Measurements from ENCODE around the gene RBPJL.

The RBPJL gene

DNA sequence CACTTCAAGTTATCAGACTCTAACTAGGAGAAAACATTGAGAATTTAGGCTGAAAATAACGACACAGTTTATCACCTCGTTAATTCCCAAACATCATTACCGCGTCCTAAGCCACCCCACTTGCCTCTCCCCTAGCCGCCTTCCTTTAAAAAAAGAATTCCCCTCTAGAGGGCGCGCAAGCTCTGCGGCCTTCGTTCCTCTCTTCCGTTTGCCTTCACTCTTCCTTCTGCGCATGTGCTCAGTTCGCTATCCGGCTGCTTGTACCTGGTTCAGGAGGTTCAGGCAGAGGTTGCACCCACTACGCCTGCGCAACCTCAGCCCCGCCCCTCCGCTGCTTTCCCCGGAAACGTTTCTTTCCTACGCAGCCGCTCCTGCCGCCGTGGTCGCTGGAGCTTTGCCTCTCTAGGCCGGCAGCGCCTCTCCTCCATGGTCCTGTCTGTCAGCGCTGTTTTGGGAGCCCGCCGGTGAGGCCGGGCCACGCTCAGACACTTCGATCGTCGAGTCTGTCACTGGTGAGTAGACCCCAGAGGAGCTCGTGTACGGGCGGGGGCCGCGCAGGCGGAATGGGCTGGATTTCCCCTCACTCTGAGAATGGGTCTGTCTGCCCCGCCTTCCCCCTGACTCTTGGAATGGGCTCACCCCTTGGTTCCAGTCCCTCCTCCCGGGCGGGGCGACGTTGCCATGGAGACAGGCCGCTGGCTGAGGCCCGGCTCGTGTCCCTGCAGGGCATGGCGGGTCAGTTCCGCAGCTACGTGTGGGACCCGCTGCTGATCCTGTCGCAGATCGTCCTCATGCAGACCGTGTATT, 56.4 kb downstream of the RBPJL start, which contains the start of gene SYS1:
Gene SYS1 (plus strand): TSS at position 353 of the 807 bp plus-strand sequence. CDS start 376 bp downstream, at position 729.
- DNase-seq, result peak; percentile 99

DNA sequence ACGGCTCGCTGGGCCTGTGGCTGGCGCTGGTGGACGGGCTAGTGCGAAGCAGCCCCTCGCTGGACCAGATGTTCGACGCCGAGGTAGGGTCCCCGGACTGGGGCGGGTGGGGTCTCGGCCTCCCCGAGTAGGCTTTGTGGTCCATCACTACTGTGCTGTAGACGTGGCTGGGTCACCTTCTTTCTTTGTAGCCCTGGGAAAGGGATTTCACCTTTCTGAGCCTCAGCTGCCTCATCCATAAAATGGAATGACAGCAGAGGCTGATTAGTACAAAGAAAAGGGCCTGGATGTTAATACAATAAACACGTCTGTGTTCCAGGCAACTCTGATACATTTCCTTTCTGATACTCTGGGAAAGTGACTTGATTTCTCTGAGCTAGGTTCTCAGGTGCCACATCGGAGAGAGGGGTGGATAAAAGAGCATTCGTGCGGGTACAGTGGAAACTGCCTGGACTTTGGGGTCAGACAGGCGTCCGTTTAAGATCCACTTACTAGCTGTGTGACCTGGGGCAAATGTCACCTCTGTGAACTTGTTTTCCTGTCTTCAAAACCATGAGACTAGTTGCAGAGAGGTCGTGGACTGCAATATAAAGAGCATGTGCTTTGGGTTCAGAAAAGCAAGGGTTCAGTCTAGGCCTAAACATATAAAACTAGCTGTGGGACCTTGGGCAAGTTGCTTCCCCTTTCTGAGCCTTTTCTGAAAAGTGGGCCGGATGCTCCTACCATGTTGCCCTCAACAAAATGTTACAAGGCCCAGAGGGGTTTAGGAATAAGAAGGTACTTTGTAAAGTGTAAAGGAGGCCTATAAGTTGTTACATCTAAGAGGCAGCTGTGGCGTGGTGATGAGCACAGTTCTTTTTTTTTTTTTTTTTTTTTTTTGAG, 57.2 kb downstream of the RBPJL start:
- no peak for DNase-seq

DNA sequence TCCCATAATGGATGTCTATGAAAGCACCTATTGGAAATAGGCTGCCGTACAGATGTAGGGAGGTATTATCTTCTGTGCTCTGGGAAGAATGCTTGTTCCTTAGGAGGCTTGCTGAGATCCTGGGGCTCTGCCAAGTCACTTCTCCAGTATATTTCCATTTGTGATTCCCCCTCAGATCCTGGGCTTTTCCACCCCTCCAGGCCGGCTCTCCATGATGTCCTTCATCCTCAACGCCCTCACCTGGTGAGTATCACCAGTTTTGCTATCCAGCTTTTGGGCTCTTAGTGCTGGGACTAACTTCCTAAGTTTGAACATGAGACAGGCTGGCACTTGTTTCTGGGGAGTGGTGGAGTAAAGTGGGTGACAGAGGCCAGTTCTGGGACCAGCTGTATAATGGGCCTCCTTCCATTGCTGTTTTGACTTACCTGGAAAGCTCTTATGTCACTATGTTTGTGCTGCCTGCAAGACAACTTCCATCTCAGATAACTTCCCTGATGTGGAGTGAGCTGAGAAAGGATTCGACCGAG, 58.9 kb downstream of the RBPJL start:
- DNase-seq, result no peak

DNA sequence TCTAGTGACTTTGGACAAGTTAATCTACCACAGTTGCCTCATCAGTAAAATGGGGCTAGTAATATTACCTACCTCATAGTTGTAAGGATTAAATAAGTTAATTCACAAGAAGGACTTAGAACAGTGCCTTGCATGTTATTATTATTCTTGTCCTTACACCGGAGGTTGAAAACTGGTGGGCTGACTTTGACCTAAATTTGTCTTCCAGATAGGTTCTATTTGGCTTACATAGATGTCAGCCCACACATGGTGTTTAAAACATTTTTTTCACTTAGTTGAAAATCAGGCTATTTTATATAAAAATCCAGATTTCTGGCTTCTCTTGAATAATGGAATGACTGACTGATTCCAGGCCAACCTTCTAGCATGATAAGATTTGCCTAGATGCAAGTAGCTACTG, 59.6 kb downstream of the RBPJL start:
- no peak for DNase-seq

DNA sequence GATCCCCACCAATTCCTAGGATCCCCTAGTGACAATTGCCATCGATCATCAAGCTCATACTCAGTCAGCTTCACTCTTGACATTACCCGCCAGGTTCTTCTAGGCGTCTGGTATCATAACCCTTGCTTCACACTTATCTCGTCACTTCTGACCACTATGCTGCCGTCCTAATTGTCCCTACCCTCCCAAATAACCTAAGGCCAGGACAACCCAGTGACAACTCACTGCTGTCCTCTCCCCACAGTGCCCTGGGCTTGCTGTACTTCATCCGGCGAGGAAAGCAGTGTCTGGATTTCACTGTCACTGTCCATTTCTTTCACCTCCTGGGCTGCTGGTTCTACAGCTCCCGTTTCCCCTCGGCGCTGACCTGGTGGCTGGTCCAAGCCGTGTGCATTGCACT, 60.0 kb downstream of the RBPJL start:
- DNase-seq, result no peak

GRCh38 chr20:45367126-45367525, 60.5 kb downstream of the RBPJL start:
- DNase-seq, result no peak
